Endothelial cell of umbilical vein (primary cell): Measurements from ENCODE around the gene CYP27C1. TPM values are rescaled to one million over a fixed set of nuclear protein-coding genes. Genes with fewer than 3 reads are reported as not detected.

ENCODE experiments used
- BruUV-seq: library from RNA; stranded (reverse); fragments of 400-500 nt; replicated peaks from 2 replicates; lab custom pipeline; 2021; lab: Mats Ljungman, UMichigan
- CTCF ChIA-PET: fragments of 300-600, 350-600 bp; sonication (Branson Sonifier 250); formaldehyde crosslinking; loops from one replicate; lab custom pipeline; 2021; ENCODE audit warnings: antibody characterized with exemption, inconsistent platforms; lab: Charles Lee
- POLR2A ChIA-PET: fragments of 300-600, 350-600 bp; sonication (Branson Sonifier 250); formaldehyde crosslinking; loops from one replicate; lab custom pipeline; 2021; ENCODE audit warnings: antibody characterized with exemption, inconsistent platforms; lab: Charles Lee
- DNase-seq: peaks from one replicate; pipeline ENCODE4 v3.0.0-alpha.2; 2011; ENCODE audit warnings: low read depth, low spot score
- FAIRE-seq: peaks from 2 replicates; lab custom pipeline; 2011; peaks lifted over from hg19 to GRCh38; lab: Jason Lieb, UNC
- H2AFZ ChIP-seq: 2 replicates; pipeline ENCODE4 v1.6.0; 2012; ENCODE audit warnings: low read depth, low read length, control low read depth, inconsistent platforms
- H3K27ac ChIP-seq: 2 replicates; pipeline ENCODE4 v1.5.1; 2011; ENCODE audit warnings: low read depth, mild to moderate bottlenecking, control low read depth, low read length, moderate library complexity; ENCODE audit not compliant: insufficient read depth
- H3K27me3 ChIP-seq, 2 experiments: 2 replicates each; pipeline versions ENCODE4 v1.6.0 to v1.6.1; 2011; ENCODE audit warnings: low read length in 2 of 2, mixed read lengths in 1 of 2; ENCODE audit not compliant: control insufficient read depth in 2 of 2, insufficient read depth in 2 of 2
- H3K36me3 ChIP-seq, 2 experiments: 2 replicates in 1 of 2; 3 replicates in 1 of 2; pipeline ENCODE4 v1.5.1; 2011; ENCODE audit warnings: low read length in 2 of 2, mild to moderate bottlenecking in 1 of 2, moderate library complexity in 1 of 2; ENCODE audit not compliant: control insufficient read depth in 2 of 2, insufficient read depth in 2 of 2; ENCODE audit errors: extremely low read depth in 1 of 2
- H3K4me1 ChIP-seq: 3 replicates; pipeline ENCODE4 v1.5.1; 2011; ENCODE audit warnings: mild to moderate bottlenecking, low read length; ENCODE audit not compliant: control insufficient read depth, insufficient read depth; ENCODE audit errors: extremely low read depth
- H3K4me2 ChIP-seq: 2 replicates; pipeline ENCODE4 v1.6.1; 2011; ENCODE audit warnings: low read length, control low read depth, mixed read lengths; ENCODE audit not compliant: insufficient read depth
- H3K4me3 ChIP-seq, 3 experiments: fragments of 200-600 bp in 1 of 3; sonication (generic), shearing (Covaris generic) in 1 of 3; replicated peaks in 1 of 3; 2 replicates each; pipeline ENCODE4 v1.5.1; 2011 to 2016; ENCODE audit warnings: control low read depth in 3 of 3, low read length in 3 of 3, mild to moderate bottlenecking in 2 of 3, inconsistent platforms in 1 of 3, low read depth in 1 of 3, moderate library complexity in 1 of 3; ENCODE audit not compliant: insufficient read depth in 1 of 3
- H3K79me2 ChIP-seq: 2 replicates; pipeline ENCODE4 v1.6.0; 2012; ENCODE audit warnings: low read length, inconsistent platforms; ENCODE audit not compliant: control insufficient read depth, insufficient read depth
- H3K9ac ChIP-seq: replicated peaks from 2 replicates; pipeline ENCODE3; 2011; ENCODE audit warnings: low read length, control low read depth; ENCODE audit not compliant: insufficient read depth; ENCODE audit errors: extremely low read depth
- H3K9me1 ChIP-seq: replicated peaks from 3 replicates; pipeline ENCODE4 v1.6.0; 2011; ENCODE audit warnings: mild to moderate bottlenecking, low read length; ENCODE audit not compliant: control insufficient read depth, insufficient read depth; ENCODE audit errors: extremely low read depth
- H3K9me3 ChIP-seq: replicated peaks from 2 replicates; pipeline ENCODE4 v1.5.1; 2012; ENCODE audit warnings: low read length, inconsistent platforms; ENCODE audit not compliant: control insufficient read depth, insufficient read depth
- H4K20me1 ChIP-seq: replicated peaks from 2 replicates; pipeline ENCODE3; 2011; ENCODE audit warnings: mild to moderate bottlenecking, low read length; ENCODE audit not compliant: control insufficient read depth, insufficient read depth; ENCODE audit errors: extremely low read depth
- EZH2 ChIP-seq: IDR thresholded peaks from 2 replicates; pipeline ENCODE4 v1.6.1; 2012; ENCODE audit warnings: borderline replicate concordance, low read depth, mild to moderate bottlenecking, moderate library complexity, low read length, inconsistent platforms; ENCODE audit not compliant: severe bottlenecking
- FOS ChIP-seq: IDR thresholded peaks from 2 replicates; pipeline ENCODE4 v1.6.1; 2011; ENCODE audit warnings: mild to moderate bottlenecking, low read length, moderate library complexity, borderline replicate concordance; ENCODE audit not compliant: insufficient read depth
- JUN ChIP-seq: IDR thresholded peaks from 2 replicates; pipeline ENCODE4 v1.6.1; 2011; ENCODE audit warnings: borderline replicate concordance, low read depth; ENCODE audit not compliant: insufficient read length, insufficient read depth
- POLR2A ChIP-seq: IDR thresholded peaks from 2 replicates; pipeline ENCODE4 v1.6.1; 2012; ENCODE audit warnings: low read depth, mild to moderate bottlenecking, control low read depth, low read length
- dilution Hi-C: fragments of 300-500 bp; cut with MboI; formaldehyde crosslinking; loops from one replicate; pipeline ENCODE4 v1.15.0; 2019; ENCODE audit warnings: low sequenced_read_pairs; ENCODE audit not compliant: extremely low pct_ligation_motif_present
- intact Hi-C: fragments of 100-400 bp; cut with micrococcal nuclease; formaldehyde crosslinking; loops from one replicate; pipeline ENCODE4 v1.10.0; 2022
- polyA plus RNA-seq, 4 experiments: library from polyadenylated mRNA; depleted of rRNA in 3 of 4; stranded (reverse) in 3 of 4; unstranded in 1 of 4; fragments of >200 nt; gene quantifications; 2 replicates each; pipeline versions ENCODE4 v1.2.1 to v1.2.3, GENCODE V29; 2011 to 2012; ENCODE audit warnings: missing spikeins in 1 of 4
- total RNA-seq: library from RNA; stranded (reverse); gene quantifications from 2 replicates; pipeline ENCODE4 v1.2.3, GENCODE V29; 2021
- TF ChIP-seq, protein P1 (sequence below): IDR thresholded peaks from 2 replicates; pipeline ENCODE4 v1.6.1; 2011; ENCODE audit not compliant: insufficient read depth, insufficient read length

CYP27C1 gene
- total and polyA plus RNA-seq, 2 donors (not counting 3 experiments of a cell fraction or from before 2014, with no cell fraction given) = not detected

DNA sequence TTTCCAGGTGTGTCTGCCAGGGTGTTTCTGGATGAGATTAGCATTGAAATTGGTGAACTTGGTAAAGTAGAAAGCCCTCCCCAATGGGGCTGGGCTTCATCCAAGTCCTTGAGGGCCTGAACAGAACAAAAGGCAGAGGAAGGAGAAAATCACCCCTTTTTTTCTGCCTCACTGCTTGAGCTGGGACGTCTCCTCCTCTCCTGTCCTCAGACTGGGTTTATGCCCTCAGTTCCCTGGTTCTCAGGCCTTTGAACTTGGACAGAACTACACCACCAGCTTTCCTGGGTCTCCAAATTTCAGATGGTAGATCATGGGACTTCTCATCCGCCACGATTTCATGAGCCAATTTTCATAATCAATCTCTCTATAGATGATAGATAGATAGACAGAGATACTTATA is 59.4 kb downstream of the CYP27C1 start:
- Histone ChIP-seq H3K9me1 (no peaks in the 10 kb centered on the region), H3K4me3 (no peak overlapping the region), H2AFZ (no peak overlapping the region), H3K79me2 (no peaks in the 10 kb centered on the region), H3K4me2 (no peak overlapping the region), H3K36me3 (no peaks in the 10 kb centered on the region), H3K27ac (no peak overlapping the region), H3K9me3 (no peaks in the 10 kb centered on the region), H3K27me3 (peaks cover 0 to 2% of the 10 kb centered on the region in 2 experiments), H3K4me1 (no peaks in the 10 kb centered on the region), H4K20me1 (no peaks in the 10 kb centered on the region), H3K9ac (no peak overlapping the region)
- ChIA-PET POLR2A (no interaction called here), CTCF (interaction anchor here (1.3 kb wide), 1 partner anchor 93 kb away, joined by 3 read pairs; no protein-coding TSS in a partner anchor)
- BruUV-seq = no TSS peak
- DNase-seq (no peak), FAIRE-seq (no peak)
- TF ChIP-seq FOS = no peak
- TF ChIP-seq JUN = no peak
- TF ChIP-seq POLR2A = no peak
- TF ChIP-seq EZH2 = no peak
- dilution Hi-C loops = no loop called here
- intact Hi-C loops = no loop called here

DNA sequence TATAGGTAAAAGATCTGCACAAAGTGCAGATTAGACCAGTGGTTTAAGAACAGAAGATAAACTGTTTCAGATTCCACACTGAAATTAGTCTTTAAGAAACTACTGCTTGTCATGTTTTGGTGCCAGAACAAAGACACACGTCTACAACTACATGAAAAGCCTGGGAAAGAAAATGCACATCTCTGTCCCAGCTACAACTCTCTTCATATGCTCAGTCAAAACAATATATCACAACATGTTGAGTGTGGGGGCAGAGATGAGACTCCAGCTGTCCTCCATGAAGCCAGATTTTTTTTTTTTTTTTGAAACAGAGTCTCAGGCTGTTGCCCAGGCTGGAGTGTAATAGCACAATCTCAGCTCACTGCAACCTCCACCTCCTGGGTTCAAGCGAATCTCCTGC is 60.6 kb downstream of the CYP27C1 start:
- POLR2A ChIA-PET = no interaction called here
- intact Hi-C loops (no loop called here), dilution Hi-C loops (no loop called here)
- Histone ChIP-seq H3K9ac (no peak overlapping the region), H2AFZ (no peak overlapping the region), H3K9me1 (no peaks in the 10 kb centered on the region), H3K27me3 (peaks cover 0 to 2% of the 10 kb centered on the region in 2 experiments), H3K4me1 (no peaks in the 10 kb centered on the region), H3K4me3 (no peak overlapping the region), H3K9me3 (no peaks in the 10 kb centered on the region), H3K36me3 (no peaks in the 10 kb centered on the region), H3K4me2 (no peak overlapping the region), H3K27ac (no peak overlapping the region), H4K20me1 (no peaks in the 10 kb centered on the region), H3K79me2 (no peaks in the 10 kb centered on the region)
- FAIRE-seq (no peak), DNase-seq (no peak)
- CTCF ChIA-PET = interaction anchor here (0.8 kb wide), 1 partner anchor 14 kb away, joined by 3 read pairs; no protein-coding TSS in a partner anchor
- TF ChIP-seq, protein P1, sequence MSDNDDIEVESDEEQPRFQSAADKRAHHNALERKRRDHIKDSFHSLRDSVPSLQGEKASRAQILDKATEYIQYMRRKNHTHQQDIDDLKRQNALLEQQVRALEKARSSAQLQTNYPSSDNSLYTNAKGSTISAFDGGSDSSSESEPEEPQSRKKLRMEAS = no peak
- BruUV-seq = no TSS peak
